H1 (cell line): Measurements from ENCODE around the gene KRT83.
"Not testable (repeated sequence)": the region's sequence is repeated elsewhere in the genome, so short reads cannot be mapped to it uniquely, and the experiment has no call there.

Experiments
- CHD2 ChIP-seq: IDR thresholded peaks from 2 replicates; pipeline ENCODE4 v1.6.1; 2012; ENCODE audit warnings: low read length, improper control_type of control experiment
- EP300 ChIP-seq, 2 experiments: IDR thresholded peaks; 1 replicate in 1 of 2; 2 replicates in 1 of 2; pipeline ENCODE4 v1.6.1; 2011 to 2012; ENCODE audit warnings: low read depth in 2 of 2, low read length in 2 of 2, mild to moderate bottlenecking in 2 of 2, borderline replicate concordance in 1 of 2, inconsistent platforms in 1 of 2, moderate library complexity in 1 of 2
- GABPA ChIP-seq: IDR thresholded peaks from 2 replicates; pipeline ENCODE4 v1.6.1; 2011; ENCODE audit warnings: mild to moderate bottlenecking, low read length, moderate library complexity, borderline replicate concordance; ENCODE audit not compliant: insufficient read depth
- NRF1 ChIP-seq: IDR thresholded peaks from 2 replicates; pipeline ENCODE4 v1.6.1; 2011; ENCODE audit warnings: mild to moderate bottlenecking, low read depth, low read length, improper control_type of control experiment
- POLR2A ChIP-seq, 2 experiments: IDR thresholded peaks; 1 replicate in 1 of 2; 2 replicates in 1 of 2; pipeline ENCODE4 v1.6.1; 2011; ENCODE audit warnings: low read depth in 2 of 2, low read length in 2 of 2, mild to moderate bottlenecking in 2 of 2; ENCODE audit errors: control extremely low read depth in 1 of 2
- POLR2AphosphoS5 ChIP-seq: IDR thresholded peaks from 2 replicates; pipeline ENCODE4 v1.6.1; 2011; ENCODE audit warnings: low read depth, low read length
- RNF2 ChIP-seq: fragments of 200-900, 300-1000 bp; sonication (generic); IDR thresholded peaks from 2 replicates; pipeline ENCODE4 v1.7.1; 2016; ENCODE audit warnings: borderline replicate concordance, low read depth, mild to moderate bottlenecking, antibody characterized with exemption, low read length; ENCODE audit not compliant: poor library complexity, severe bottlenecking; ENCODE audit errors: missing control alignments
- SRF ChIP-seq: IDR thresholded peaks from 2 replicates; pipeline ENCODE4 v1.6.1; 2011; ENCODE audit warnings: mild to moderate bottlenecking, low read depth, low read length, moderate library complexity
- TBP ChIP-seq: IDR thresholded peaks from 2 replicates; pipeline ENCODE4 v1.6.1; 2011; ENCODE audit warnings: low read depth, low read length, improper control_type of control experiment
- TF ChIP-seq, protein P1 (sequence below), 3 experiments: IDR thresholded peaks; 1 replicate in 2 of 3; 2 replicates in 1 of 3; pipeline versions ENCODE4 v1.5.1 to v1.6.1; 2011; ENCODE audit warnings: low read length in 3 of 3, mild to moderate bottlenecking in 3 of 3, inconsistent platforms in 2 of 3, low read depth in 1 of 3, moderate library complexity in 1 of 3; ENCODE audit not compliant: insufficient read depth in 1 of 3; ENCODE audit errors: control extremely low read depth in 1 of 3
- TF ChIP-seq, protein P2 (sequence below): IDR thresholded peaks from 2 replicates; pipeline ENCODE4 v1.6.1; 2011; ENCODE audit warnings: low read depth, mild to moderate bottlenecking, low read length; ENCODE audit not compliant: insufficient read depth

DNA sequence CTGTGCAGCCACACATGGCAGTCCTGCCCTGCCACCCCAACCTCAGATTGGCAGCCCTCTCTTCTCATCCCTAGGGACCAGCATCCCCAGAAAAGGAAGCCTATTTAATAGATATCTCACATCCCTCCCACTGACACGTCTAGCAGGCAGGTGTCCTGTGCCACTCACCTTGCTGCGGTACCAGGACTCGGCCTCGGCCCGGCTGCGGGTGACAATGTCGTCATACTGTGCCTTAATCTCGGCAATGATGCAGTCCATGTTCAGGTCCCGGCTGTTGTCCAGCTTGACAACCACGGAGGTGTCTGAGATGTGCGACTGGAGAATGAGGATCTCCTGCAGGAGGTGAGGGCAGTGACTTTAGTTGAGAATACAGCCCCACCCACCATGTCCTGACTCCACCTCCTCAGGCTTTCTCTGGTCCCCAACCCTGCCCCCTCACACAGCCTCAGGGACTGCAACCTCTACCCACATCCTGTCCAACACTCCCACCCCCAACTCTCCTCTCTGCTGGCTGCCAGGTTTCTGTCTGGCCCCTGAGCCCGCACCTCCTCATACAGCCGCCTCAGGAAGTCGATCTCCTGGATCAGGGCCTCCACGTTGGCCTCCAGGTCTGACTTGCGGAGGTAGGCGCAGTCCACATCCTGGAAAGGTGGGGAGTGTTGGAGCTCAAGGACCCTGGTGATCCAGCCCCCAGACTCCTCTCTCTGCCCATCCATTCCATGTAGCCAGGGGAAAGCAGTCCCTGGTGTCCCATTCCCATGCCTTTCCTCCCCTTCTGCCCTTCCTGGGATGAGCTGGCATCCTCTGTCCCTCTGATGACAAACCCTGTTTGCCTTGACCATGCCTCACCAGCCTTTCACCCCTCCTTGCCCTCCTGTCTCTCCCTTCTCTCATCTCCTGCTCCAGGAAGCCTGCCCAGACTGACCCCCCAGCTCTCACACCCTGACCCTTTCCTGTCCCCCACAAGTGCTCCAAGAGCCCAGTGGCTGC lies 33.1 kb downstream of the KRT83 start:
- TF ChIP-seq, protein P1, sequence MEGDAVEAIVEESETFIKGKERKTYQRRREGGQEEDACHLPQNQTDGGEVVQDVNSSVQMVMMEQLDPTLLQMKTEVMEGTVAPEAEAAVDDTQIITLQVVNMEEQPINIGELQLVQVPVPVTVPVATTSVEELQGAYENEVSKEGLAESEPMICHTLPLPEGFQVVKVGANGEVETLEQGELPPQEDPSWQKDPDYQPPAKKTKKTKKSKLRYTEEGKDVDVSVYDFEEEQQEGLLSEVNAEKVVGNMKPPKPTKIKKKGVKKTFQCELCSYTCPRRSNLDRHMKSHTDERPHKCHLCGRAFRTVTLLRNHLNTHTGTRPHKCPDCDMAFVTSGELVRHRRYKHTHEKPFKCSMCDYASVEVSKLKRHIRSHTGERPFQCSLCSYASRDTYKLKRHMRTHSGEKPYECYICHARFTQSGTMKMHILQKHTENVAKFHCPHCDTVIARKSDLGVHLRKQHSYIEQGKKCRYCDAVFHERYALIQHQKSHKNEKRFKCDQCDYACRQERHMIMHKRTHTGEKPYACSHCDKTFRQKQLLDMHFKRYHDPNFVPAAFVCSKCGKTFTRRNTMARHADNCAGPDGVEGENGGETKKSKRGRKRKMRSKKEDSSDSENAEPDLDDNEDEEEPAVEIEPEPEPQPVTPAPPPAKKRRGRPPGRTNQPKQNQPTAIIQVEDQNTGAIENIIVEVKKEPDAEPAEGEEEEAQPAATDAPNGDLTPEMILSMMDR (IDR thresholded peaks at IDR 0.05; ENCODE audit: control extremely low read depth in 1 of 3, insufficient read depth in 1 of 3, low read depth in 1 of 3, low read length in 3 of 3): not testable (repeated sequence)
- TF ChIP-seq, protein P2, sequence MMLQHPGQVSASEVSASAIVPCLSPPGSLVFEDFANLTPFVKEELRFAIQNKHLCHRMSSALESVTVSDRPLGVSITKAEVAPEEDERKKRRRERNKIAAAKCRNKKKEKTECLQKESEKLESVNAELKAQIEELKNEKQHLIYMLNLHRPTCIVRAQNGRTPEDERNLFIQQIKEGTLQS: not testable (repeated sequence)
- TF ChIP-seq RNF2; SRF; POLR2AphosphoS5; TBP; NRF1; GABPA; EP300 (IDR thresholded peaks at IDR 0.05; ENCODE audit: borderline replicate concordance in 1 of 2, low read depth in 2 of 2, low read length in 2 of 2); CHD2; POLR2A (IDR thresholded peaks at IDR 0.05; ENCODE audit: control extremely low read depth in 1 of 2, low read depth in 2 of 2, low read length in 2 of 2): not testable (repeated sequence)
